Keratinocyte (primary cell): ENCODE measurements around the gene HIP1R.

Experiments used
- EZH2 ChIP-seq: IDR thresholded peaks from one replicate; pipeline ENCODE4 v1.6.1; 2012; ENCODE audit warnings: inconsistent platforms, mild to moderate bottlenecking, low read length, moderate library complexity
- TF ChIP-seq, protein P1 (sequence below), 3 experiments: IDR thresholded peaks in 1 of 3; conservative IDR thresholded peaks in 1 of 3; optimal IDR thresholded peaks in 1 of 3; 2 replicates in 2 of 3; 3 replicates in 1 of 3; pipeline versions ENCODE3 to v1.5.1; 2011; ENCODE audit warnings: low read length in 3 of 3, mild to moderate bottlenecking in 3 of 3, moderate library complexity in 2 of 3, control low read depth in 1 of 3, inconsistent platforms in 1 of 3; ENCODE audit not compliant: insufficient read depth in 2 of 3; ENCODE audit errors: extremely low read depth in 1 of 3

DNA sequence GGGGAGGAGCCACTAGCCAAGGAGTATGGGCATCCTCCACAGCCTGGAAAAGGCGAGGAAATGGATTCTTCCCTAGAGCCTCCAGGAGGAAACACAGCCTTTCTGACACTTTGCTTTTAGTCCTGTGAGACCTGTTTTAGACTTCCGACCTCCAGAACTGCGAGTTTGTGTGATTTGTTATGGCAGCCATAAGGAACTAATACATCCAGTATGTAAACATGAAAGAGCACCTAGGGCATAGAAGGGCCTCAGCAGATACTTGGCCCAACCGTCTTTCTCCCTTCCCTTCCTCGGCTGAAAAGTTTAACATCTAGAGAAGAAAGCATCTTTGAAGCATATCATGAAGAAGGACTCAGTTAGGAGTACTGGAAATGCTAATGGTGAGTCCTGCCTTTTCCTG, 3.6 kb downstream of the HIP1R start:
- TF ChIP-seq, protein P1, sequence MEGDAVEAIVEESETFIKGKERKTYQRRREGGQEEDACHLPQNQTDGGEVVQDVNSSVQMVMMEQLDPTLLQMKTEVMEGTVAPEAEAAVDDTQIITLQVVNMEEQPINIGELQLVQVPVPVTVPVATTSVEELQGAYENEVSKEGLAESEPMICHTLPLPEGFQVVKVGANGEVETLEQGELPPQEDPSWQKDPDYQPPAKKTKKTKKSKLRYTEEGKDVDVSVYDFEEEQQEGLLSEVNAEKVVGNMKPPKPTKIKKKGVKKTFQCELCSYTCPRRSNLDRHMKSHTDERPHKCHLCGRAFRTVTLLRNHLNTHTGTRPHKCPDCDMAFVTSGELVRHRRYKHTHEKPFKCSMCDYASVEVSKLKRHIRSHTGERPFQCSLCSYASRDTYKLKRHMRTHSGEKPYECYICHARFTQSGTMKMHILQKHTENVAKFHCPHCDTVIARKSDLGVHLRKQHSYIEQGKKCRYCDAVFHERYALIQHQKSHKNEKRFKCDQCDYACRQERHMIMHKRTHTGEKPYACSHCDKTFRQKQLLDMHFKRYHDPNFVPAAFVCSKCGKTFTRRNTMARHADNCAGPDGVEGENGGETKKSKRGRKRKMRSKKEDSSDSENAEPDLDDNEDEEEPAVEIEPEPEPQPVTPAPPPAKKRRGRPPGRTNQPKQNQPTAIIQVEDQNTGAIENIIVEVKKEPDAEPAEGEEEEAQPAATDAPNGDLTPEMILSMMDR (optimal IDR thresholded peaks at IDR 0.05 in 1 of 3, IDR thresholded peaks at IDR 0.05 in 1 of 3, conservative IDR thresholded peaks at IDR 0.05 in 1 of 3; ENCODE audit: extremely low read depth in 1 of 3, insufficient read depth in 2 of 3, low read length in 3 of 3) = no peak
- no peak for TF ChIP-seq EZH2
